ENCODE measurements around the gene PDLIM4. TPM values are rescaled to one million over a fixed set of nuclear protein-coding genes. Genes with fewer than 3 reads are reported as not detected.

The PDLIM4 gene
- total RNA-seq, 2 experiments from 2014 or later, result not detected

DNA sequence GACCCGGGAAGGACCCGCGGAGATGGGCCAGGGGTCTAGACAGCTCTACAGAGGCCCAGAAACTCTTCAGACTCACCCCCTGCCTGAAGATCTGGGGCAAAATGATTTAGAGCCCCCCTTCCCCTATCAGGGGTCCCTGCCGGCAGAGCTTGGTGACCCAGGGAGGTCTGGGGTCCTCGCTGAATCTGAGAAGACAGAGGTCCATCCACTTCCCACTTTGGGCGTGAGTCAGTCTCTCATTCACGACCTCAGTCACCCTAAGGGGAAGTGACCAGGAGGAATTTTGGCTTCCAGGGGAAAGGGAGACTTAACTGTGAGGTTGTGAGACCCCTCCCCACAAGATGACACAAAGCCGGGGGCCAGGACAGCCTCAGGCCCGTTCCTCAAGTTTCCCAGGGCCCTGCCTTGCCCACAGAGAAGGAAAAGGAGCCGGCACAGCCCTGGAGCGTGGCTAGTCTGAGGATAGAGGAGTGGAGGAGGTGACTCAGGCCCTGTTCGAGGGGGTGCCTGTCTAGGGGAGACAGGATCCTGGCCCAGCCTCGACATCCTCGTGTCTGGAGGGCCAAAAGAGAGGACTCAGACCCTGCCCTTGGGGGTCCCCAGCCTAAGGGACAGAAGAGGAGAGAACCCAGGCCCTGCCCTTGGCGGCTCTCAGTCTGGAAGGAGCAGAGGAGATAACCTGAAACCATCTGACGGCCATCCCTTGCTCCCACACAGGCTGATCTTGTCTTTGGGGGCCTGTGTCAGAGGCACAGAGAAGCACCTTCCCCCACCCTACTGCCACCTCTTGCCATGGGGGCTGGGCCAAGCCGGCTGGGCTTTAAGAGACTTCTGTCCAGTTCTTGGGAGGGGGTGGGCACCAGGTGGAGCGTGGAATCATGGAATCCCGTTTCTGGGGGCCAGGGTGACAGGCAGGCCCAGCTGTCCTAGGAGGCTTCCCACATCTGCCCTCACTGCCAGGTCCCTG lies 889 bp downstream of the PDLIM4 start:
- DNase-seq (ENCODE audit: low spot score), result no peak
- H3K79me2 ChIP-seq (ENCODE audit: insufficient read depth, low read depth, low read length), result no peaks in the 10 kb centered on the region
- ChIA-PET CTCF (ENCODE audit: unreplicated experiment) (no interaction called here), POLR2A (no interaction called here)
- no peaks in the 10 kb centered on the region for H3K9me2 ChIP-seq (ENCODE audit: insufficient read depth, low read length)
- no peaks in the 10 kb centered on the region for H4K20me1 ChIP-seq (ENCODE audit: insufficient read depth, low read length)
- no peak overlapping the region for H3K4me2 ChIP-seq (ENCODE audit: low read length)
- no peak overlapping the region for H3K27ac ChIP-seq (ENCODE audit: low read depth, low read length, poor library complexity, severe bottlenecking)
- no peak overlapping the region for H3K4me3 ChIP-seq (ENCODE audit: low read depth, low read length, poor library complexity, severe bottlenecking)
- H3K36me3 ChIP-seq (ENCODE audit: insufficient read depth, low read length), result no peaks in the 10 kb centered on the region
- no peak overlapping the region for H2AFZ ChIP-seq (ENCODE audit: low read length)
- TF ChIP-seq EZH2phosphoT487 (IDR thresholded peaks at IDR 0.05; ENCODE audit: borderline replicate concordance, low read depth, low read length), result no peak
- no peaks in the 10 kb centered on the region for H3K9me3 ChIP-seq (ENCODE audit: low read length)
- intact Hi-C loops (cut with micrococcal nuclease; ENCODE audit: unreplicated experiment), result no loop called here
- no TSS peak for BruUV-seq (replicated peaks)
- H3K4me1 ChIP-seq (ENCODE audit: insufficient read depth, low read length, poor library complexity, severe bottlenecking), result no peaks in the 10 kb centered on the region

DNA sequence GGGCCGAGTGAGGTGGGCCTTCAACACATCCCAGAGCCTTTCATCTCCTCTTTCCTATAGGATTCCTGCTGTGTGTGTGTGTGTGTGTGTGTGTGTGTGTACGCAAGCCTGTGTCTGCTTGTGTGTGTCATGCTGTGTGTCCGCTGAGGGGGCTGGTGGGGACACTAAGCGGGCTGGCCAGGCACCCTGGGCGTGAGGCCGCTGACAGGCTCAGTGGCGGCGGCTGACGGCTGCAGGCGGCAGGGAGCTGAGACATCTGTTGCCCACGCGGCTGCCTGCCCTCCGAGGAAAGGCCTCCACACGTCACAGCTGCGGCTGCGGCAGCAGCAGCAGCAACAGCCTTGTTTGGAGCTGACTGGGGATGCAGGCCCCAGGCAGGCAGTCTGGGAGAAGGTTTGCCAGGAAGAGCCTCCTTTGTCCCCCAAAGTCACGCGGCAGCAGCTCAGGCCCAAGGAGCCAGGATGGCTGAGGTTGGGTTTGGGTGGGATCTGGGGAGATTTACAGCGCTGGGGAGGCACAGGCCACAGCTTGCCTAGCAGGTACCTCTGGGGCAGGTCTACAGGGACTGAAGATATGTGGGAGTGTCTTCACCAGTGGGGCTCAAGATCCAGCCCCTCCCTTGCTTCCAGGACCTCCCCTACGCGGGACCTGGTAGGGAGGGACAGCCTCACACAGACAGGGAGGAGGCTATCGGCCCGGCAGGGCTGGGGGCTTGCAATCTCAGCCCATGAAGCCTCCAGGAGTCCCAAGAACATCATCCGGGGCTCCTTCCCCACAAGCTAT lies 1.8 kb downstream of the PDLIM4 start:
- ChIA-PET POLR2A (no interaction called here), CTCF (ENCODE audit: unreplicated experiment) (interaction anchor here (0.6 kb wide), 1 partner anchor 569 kb away, joined by 4 read pairs; no protein-coding TSS in a partner anchor)
- TF ChIP-seq, protein P1, sequence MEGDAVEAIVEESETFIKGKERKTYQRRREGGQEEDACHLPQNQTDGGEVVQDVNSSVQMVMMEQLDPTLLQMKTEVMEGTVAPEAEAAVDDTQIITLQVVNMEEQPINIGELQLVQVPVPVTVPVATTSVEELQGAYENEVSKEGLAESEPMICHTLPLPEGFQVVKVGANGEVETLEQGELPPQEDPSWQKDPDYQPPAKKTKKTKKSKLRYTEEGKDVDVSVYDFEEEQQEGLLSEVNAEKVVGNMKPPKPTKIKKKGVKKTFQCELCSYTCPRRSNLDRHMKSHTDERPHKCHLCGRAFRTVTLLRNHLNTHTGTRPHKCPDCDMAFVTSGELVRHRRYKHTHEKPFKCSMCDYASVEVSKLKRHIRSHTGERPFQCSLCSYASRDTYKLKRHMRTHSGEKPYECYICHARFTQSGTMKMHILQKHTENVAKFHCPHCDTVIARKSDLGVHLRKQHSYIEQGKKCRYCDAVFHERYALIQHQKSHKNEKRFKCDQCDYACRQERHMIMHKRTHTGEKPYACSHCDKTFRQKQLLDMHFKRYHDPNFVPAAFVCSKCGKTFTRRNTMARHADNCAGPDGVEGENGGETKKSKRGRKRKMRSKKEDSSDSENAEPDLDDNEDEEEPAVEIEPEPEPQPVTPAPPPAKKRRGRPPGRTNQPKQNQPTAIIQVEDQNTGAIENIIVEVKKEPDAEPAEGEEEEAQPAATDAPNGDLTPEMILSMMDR (conservative IDR thresholded peaks at IDR 0.05; ENCODE audit: low read length), result no peak
- no peak for TF ChIP-seq EZH2phosphoT487 (IDR thresholded peaks at IDR 0.05; ENCODE audit: borderline replicate concordance, low read depth, low read length)
- no peak for DNase-seq (ENCODE audit: low spot score)
- BruUV-seq (replicated peaks), result no TSS peak
- Histone ChIP-seq H3K27ac (ENCODE audit: low read depth, low read length, poor library complexity, severe bottlenecking) (no peak overlapping the region), H3K4me2 (ENCODE audit: low read length) (no peak overlapping the region), H3K9me2 (ENCODE audit: insufficient read depth, low read length) (no peaks in the 10 kb centered on the region), H3K36me3 (ENCODE audit: insufficient read depth, low read length) (no peaks in the 10 kb centered on the region), H3K9me3 (ENCODE audit: low read length) (no peaks in the 10 kb centered on the region), H3K4me1 (ENCODE audit: insufficient read depth, low read length, poor library complexity, severe bottlenecking) (no peaks in the 10 kb centered on the region), H4K20me1 (ENCODE audit: insufficient read depth, low read length) (no peaks in the 10 kb centered on the region), H2AFZ (ENCODE audit: low read length) (no peak overlapping the region), H3K4me3 (ENCODE audit: low read depth, low read length, poor library complexity, severe bottlenecking) (no peak overlapping the region), H3K79me2 (ENCODE audit: insufficient read depth, low read depth, low read length) (no peaks in the 10 kb centered on the region)
- intact Hi-C loops (cut with micrococcal nuclease; ENCODE audit: unreplicated experiment), result no loop called here

DNA sequence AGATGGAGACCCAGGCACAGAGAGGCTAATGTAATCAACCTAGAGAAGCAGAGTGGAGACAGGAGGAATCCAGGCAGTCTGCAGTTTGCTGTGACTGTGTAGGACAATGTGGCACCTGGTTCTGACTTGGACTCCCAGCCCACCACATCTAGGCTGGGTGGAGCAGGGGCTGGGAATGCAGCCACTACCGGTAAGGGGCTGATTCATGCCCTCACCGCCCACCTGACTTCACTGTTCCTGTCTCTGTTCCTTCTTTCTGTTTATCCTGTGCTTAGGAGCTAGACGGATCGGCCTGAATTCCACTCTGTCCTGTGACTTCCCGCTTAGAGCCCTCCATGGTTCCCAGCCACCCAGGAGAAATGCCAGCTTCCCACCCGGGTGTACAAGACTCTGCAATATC lies 2.6 kb downstream of the PDLIM4 start:
- Histone ChIP-seq H3K36me3 (ENCODE audit: insufficient read depth, low read length) (no peaks in the 10 kb centered on the region), H3K9me2 (ENCODE audit: insufficient read depth, low read length) (no peaks in the 10 kb centered on the region), H3K9me3 (ENCODE audit: low read length) (no peaks in the 10 kb centered on the region), H3K27ac (ENCODE audit: low read depth, low read length, poor library complexity, severe bottlenecking) (no peak overlapping the region), H4K20me1 (ENCODE audit: insufficient read depth, low read length) (no peaks in the 10 kb centered on the region), H3K4me1 (ENCODE audit: insufficient read depth, low read length, poor library complexity, severe bottlenecking) (no peaks in the 10 kb centered on the region), H2AFZ (ENCODE audit: low read length) (no peak overlapping the region), H3K4me2 (ENCODE audit: low read length) (no peak overlapping the region), H3K79me2 (ENCODE audit: insufficient read depth, low read depth, low read length) (no peaks in the 10 kb centered on the region), H3K4me3 (ENCODE audit: low read depth, low read length, poor library complexity, severe bottlenecking) (no peak overlapping the region)
- ChIA-PET CTCF (ENCODE audit: unreplicated experiment) (interaction anchor here (0.6 kb wide), 1 partner anchor 568 kb away, joined by 4 read pairs; no protein-coding TSS in a partner anchor), POLR2A (no interaction called here)
- DNase-seq (ENCODE audit: low spot score), result no peak
- TF ChIP-seq EZH2phosphoT487 (IDR thresholded peaks at IDR 0.05; ENCODE audit: borderline replicate concordance, low read depth, low read length), result no peak
- TF ChIP-seq, protein P1 (conservative IDR thresholded peaks at IDR 0.05; ENCODE audit: low read length), result no peak
- BruUV-seq (replicated peaks), result no TSS peak
- intact Hi-C loops (cut with micrococcal nuclease; ENCODE audit: unreplicated experiment), result no loop called here

Data from OCI-LY7 (cell line).